LHCN-M2 (cell line): ENCODE data around the gene AKAP8L. TPM values are rescaled to one million over a fixed set of nuclear protein-coding genes. Genes with fewer than 3 reads are reported as not detected.

Experiments
- DNase-seq: peaks from one replicate; pipeline ENCODE4 v3.0.0-alpha.2; 2012; ENCODE audit warnings: low read depth
- polyA plus RNA-seq: library from polyadenylated mRNA; unstranded; fragments of >200 nt; gene quantifications from one replicate; pipeline ENCODE4 v1.2.1, GENCODE V29; 2012; ENCODE audit warnings: missing spikeins
- total RNA-seq: library from RNA; depleted of rRNA; stranded (reverse); fragments of >200 nt; gene quantifications from 2 replicates; pipeline ENCODE4 v1.2.3, GENCODE V29; 2014; rRNA removed

Gene AKAP8L, protein sequence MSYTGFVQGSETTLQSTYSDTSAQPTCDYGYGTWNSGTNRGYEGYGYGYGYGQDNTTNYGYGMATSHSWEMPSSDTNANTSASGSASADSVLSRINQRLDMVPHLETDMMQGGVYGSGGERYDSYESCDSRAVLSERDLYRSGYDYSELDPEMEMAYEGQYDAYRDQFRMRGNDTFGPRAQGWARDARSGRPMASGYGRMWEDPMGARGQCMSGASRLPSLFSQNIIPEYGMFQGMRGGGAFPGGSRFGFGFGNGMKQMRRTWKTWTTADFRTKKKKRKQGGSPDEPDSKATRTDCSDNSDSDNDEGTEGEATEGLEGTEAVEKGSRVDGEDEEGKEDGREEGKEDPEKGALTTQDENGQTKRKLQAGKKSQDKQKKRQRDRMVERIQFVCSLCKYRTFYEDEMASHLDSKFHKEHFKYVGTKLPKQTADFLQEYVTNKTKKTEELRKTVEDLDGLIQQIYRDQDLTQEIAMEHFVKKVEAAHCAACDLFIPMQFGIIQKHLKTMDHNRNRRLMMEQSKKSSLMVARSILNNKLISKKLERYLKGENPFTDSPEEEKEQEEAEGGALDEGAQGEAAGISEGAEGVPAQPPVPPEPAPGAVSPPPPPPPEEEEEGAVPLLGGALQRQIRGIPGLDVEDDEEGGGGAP
- total RNA-seq: 54.1 TPM in 2 replicates
- 27.1 TPM for polyA plus RNA-seq

DNA sequence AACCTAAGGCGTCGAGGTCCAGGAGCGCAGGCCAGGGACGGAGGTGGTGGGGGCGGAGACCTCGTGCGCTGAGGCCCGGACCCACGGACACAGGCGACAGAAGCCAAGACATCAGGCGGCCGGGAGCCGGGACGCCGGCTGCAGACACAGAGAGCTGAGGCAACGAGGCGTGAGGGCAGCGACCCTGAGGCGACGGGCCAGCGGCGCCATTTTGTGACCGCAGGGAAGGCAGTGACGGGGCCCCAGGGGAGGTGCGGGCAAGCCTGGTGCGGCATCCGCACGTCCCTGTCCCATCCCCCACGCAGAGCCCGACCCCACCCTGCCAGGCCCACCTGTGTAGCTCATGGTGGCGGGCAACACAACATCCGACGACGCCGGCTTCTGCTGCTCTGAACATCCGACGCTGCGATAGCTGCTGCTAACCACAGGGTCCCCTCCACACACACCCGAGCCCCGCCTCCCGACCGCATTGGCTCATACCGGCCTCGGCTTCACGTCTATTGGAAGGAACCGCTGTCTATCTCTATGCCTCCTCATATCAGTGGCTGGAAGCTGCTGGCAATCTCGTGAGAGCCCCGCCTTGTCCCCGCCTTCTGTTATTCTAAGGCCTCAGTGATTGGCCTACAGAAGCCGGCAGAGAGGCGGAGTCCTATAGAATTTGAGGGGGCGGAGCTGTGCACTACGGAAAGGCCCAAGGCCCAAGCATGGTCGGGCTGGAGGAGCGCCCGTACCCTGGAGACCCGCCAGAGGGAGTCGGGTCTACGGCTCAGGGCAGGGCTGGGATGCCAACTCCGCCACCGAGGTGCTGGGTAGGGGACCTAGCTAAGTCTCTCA, at the start of gene AKAP8L:
Gene AKAP8L, minus strand, starts transcription at position 410 of the 834 bp plus-strand sequence. Its CDS starts 65 bp downstream, at position 345.
- peak; percentile 100 for DNase-seq

DNA sequence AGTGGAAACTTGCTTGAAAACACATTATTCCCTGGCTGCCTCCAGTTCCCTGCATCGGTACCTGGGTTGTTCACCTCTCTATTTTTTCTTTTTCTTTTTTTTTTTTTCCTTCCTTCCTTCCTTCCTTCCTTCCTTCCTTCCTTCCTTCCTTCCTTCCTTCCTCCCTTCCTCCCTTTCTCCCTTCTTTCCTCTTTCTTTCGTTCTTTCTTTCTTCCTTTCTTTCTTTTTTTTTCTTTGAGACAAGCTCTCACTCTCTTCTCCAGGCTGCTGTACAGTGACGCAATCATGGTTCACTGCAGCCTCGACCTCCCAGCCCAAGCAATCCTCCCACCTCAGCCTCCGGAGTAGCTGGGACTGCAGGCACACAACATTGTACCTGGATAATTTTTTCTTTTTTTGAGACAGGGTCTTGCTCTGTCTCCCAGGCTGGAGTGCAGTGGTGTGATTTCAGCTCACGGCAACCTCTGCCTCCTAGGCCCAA, 49.0 kb upstream of the AKAP8L start:
- no peak for DNase-seq

DNA sequence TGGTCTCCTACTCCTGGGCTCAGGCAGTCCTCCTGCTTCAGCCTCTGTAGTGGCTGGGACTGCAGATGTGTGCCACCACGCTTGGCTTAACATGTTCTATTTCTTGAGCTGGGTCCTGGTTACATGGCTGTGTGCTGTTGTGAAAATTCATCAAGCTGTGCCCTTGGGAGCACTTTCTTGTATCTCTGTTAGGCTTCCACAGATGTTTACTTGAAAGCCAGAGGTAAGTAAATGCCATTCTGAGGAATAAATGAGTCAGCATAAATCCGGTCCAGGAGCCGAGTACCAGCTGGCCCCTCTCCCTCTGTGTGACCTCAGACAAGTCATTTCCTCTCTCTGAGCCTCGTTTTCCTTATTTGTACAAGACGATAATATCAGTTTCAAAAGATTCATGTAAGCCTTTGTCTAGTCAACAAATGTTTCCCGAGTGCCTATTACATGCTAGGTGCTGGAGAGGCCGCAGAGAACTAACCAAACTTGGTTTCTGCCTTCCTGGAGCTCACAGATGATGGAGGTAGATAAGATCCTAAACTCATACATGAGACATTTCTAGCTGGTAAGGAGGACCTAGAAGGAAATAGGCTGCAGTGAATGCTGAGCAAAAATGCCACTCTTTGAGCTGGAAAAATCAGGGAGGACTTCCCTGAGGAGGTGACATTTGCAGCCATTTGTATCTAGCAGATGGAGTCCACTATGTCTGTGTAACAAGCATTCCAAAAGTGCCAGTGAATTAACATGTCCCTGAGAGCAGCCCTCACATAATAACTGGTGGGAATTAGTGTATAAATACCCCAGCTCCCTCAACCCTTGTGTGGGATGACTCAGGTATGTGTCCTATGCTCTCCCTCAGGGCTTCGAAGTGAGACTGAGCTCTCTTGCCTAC, 48.3 kb upstream of the AKAP8L start:
- DNase-seq: peak; percentile 50

DNA sequence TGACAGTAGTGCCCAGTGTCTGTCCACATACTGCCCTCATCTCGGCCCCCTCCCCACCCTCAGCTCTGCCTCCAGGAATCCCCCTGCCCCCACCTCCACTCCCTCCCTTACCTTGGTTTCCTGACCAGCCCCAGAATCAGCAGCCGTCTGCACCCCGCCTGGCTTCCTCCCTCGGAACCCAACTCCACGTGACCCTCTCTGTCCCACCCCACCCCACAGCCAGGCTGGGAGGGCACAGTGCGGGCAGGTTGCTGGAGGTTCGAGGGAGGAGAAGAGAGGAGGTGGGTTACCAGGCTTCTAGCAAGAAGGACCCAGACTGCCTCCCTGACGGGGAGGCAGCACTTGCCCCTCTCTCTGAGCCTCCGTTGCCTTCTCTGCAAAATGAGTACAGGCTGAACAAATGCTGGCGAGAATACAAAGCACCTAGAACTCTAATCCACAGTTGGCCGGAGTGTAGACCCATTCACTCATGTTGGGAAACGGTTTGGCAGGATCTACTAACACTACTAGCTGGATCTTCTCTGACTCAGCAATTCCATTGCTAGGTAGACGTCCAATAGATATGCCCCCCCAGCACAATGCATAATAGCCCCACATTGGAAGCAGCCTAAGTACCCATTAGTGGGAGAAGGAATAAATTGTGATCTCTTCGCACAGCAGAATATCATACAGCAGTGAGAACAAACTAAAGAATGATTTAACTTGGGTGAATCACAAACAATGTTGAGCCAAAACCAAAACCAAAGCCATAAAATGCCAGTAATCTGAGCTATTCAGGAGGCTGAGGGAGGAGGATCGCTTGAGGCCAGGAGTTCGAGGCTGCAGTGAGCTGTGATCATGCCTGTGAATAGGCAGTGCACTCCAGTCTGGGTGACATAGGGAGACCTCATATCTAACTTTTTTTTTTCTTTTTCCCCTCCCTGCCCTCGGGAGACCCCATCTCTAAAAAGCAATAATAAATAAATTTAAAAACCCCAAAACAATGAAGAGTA, 45.9 kb upstream of the AKAP8L start, which contains the start of gene RASAL3:
Gene RASAL3, minus strand, starts transcription at position 151 of the 992 bp plus-strand sequence. CDS start 186 bp downstream, outside the sequence.
- DNase-seq: no peak

DNA sequence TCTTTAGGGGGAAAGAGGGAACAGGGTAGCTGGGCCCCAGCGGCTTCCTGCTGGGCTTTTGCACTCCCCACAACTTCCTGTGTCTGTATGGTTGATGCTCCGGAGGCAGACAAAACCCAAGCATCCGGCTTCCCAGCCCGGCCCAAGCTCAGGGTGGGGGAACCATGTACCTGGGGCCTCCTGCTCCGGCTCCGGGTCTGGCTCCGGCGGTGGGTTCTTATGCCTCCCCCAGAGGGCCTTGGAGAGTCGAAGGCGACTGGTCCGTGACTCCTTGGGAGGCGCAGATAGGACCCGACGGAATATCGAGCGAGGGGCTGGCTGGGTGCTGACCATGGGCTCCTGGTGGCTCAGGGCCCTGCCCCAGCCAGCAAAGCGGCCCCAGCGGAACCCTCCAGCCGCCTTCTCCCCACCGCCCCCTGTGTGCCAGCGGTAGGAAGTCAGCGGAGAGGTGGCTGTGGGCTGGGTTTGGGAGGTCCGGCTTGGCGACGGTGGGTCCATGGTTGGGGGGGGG, 45.1 kb upstream of the AKAP8L start:
- no peak for DNase-seq

DNA sequence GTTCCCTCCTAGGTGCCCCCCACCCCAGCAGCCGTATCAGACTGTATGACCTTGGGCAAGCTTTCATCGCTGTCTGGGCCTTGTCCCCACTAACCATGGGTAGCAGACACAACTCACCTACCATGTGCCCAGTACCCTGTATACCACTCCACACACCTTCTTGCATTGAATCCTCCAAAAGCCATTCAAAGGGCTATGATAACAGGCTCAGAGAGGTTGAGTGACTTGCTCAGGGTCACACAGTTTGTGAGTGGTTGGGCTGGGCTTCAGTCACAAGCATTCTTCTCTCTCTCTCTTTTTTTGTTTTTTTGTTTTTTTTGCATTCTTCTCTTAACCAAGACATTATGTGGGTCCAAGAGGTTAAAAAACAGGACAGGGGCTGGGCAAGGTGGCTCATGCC, 42.9 kb upstream of the AKAP8L start:
- DNase-seq: no peak

DNA sequence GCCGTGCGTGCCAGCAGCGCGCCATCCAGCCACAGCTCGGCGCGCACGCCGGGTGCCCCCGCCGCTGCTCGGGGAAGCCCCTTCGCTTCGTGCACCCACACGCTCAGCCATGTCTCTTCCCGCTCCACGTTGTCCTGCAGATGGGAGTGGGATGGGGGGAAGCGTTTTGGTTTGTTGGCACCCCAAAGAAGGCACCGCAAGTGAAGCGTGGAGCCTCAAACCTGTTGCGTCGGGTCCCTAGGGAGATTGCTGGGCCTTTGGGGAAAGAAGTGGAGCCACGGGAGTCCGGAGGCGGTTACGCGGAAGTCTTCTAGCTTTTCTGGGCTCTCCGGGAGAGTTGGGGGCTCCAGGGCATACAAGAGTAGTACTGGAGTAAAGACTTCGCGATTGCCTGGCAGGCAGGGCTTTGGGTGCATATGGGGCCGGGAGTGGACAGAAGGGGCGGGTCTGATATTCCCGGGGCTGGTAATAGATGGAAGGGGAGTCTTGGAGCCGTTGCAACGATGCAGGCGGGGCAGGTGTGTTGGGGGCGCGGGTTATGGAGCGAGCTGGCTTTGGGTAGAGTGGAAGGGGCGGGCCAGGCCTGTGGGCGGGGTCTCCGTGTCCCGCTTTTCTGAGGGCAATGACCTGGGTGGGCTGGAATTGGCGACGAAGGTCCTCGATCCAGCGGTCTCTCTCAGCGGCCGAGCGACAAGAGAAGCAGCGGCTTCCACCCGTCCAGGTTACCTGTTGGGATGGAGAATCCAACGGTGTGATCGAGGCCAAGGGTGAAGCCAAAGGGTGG, 39.1 kb upstream of the AKAP8L start:
- no peak for DNase-seq

DNA sequence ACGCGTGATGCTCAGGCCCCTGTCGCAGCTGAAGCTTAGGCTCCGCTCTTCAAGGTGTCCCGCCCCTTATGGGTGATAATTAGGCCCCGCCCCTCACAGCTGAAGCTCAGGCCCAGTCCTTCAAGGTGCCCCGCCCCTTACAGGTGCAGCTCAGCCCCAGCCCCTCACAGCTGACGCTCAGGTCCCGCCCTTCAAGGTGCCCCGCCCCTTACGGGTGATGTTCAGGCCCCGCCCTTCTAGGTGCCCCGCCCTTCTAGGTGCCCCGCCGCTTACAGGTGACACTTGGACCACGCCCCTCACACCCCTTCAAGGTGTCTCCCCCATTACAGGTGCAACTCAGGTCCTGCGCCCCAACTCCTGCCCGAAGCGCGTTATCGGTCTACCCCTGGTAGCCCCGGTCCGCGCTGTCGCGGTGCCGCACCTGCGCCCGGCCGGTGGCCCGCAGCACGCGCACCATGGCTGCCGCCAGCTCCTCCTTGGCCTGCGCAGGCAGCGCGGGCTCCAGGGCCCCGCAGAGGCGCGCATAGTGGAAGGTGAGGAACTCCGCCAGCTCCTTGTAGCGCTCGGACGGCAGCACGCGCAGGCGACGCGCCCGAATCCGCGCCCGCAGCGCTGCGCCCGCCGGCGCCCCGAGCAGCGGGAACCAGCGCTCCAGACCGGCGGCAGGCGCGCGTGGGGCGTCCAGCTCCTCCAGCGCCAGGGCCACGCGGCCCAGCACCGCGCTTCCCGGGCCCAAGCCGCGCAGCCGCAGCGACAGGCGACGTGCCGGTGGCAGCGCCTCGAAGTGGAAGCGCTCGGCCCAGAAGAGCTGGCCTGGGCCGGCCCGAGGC, 38.3 kb upstream of the AKAP8L start:
- DNase-seq: no peak

DNA sequence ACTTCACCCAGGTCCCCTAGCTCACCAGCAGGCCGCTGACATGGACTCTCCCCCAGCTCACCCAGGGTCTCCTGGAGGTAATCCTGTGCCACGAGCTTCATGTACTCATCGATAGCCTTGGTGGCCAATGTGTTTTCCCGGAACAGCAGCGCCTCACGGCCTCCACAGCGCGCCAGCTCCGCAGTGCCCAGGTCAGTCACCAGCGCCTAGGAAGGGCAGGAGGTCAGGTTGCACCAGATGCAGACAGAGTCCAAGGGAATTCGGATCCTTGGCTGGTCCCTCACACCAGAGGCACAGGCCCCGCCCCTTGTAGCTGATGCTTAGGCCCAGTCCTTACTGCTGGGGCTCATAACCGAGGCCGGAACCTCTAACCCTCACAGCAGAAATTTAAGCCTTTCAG, 37.7 kb upstream of the AKAP8L start:
- no peak for DNase-seq

DNA sequence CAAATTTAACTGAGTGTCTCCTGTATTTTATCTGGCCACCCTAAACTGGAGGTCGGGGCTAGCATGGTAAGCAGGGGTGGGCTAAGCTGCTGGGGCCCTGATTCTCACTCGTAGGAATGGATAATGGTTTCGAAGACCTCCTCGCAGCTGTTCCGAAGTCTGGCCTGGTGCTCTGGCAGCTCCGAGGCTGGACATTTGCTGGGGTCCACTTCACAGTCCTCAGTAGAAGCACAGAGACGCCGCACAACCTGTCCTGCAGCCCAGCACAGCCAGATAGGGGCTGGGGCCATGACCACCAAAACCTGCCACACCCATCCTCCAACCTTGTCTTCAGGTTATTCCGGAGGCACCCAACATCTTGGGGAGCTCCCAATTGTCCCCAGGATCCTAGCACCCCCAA, 37.2 kb upstream of the AKAP8L start:
- DNase-seq: no peak

DNA sequence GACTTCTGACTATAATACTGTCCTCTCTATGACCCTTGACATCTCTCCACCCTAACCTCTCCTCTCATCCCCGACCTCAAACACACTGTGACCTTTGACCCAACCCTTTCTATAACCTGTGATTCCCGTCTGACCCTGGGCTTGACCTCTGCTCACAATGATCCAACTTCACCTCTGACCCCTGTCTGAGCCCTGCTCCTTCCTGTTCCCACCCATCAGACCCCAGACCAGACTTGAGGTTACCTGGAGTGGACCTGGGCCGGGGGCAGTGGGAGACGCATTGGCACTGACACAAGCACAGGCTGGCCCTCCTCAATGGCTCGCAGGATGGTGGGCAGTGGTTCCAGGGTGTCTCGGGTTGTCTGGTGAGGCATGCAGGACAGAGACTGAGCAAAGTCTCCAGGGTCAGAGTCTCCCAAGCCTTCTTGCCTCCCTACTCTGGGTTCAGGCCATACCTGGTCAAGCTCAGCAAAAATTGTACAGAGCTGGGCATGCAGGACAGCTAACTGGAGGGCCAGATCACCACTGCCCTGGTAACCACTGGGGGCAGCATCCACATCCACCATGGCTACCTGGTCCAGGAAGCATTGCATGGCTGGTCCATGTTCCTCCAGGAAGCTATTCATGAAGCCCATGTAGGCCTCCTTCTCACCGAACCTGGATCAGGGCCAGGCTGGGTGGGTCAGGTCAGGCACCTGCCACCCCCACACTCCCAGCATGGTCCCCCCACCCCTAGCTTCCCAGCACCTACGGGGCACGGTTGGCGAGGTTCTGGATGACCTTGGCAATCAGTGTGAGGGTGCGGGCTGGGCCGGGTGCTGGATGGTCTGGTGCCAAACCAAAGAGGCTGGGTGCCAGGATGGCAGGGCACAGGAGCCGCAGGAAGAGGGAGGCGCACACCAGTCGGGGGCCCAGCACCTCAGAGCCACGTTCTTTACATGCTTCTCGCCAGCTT, 35.4 kb upstream of the AKAP8L start:
- DNase-seq: no peak

DNA sequence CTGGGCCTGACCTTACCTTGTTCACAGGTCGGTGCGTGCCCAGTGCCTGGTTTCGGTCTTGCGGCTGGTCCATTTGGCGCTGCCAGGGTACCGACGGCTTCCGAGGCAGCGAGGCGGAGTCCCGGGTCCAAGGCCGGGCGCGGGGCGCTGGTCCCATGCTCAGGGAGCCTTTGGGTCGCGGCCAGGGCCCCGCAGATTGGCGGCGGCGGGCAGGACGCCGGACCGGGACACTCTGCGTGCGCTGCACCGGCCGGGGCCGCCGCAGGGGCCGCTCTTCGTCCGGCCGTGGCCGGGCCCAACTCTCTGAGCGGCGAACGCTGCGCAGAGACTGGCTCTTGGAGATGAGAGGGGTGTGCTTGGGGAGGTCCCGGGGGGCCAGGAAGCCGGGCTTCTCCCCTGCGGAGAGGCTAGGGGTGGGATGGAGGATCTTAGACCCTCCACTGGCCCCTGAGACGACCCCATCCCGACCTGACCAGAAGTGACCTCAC, 34.3 kb upstream of the AKAP8L start:
- DNase-seq: no peak

DNA sequence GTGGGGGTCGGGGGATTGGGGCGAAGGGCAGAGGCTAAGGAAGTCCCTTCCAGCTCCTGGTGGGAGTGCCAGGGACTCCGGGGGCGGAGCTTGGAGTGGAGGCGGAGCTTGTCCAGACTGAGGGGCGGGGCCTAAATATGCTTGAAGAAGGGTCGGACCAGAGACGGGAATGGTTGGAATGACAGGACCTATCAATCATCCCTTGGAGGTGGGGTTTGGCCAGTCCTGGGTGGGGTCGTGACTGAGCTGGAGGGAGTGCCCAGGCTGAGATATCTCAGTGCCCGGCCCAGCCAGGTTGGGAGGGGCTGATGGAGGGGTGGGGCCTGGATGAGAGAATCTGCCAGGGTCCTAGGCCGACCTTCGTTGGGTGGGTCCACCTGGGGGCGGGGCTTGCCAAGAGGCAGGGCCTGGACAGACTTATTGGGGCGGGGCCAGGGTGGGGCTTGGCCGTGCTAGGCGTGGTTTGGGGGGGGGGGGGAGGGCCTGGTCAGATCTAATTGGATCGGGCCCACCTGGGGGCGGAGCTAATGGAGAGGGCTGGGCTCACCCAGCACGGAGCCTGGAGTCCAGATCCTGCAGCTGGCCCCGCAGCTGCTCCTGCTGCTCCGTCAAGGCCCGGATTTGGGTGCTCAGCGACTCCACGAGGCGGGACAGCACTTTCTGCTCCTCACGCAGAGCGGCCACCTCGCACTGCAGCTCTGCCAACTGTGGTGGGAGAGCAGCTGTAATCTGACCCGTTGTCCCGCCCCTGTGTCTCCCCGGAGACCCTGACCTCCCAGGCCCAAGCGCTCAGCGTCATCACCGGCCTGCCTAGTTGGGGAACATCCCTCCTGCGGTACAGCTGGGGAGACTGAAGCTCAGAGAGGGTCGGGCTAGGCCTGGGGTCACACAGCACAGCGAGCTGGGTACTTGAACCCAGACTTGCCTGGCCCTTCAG, 33.6 kb upstream of the AKAP8L start:
- DNase-seq: peak; percentile 93

DNA sequence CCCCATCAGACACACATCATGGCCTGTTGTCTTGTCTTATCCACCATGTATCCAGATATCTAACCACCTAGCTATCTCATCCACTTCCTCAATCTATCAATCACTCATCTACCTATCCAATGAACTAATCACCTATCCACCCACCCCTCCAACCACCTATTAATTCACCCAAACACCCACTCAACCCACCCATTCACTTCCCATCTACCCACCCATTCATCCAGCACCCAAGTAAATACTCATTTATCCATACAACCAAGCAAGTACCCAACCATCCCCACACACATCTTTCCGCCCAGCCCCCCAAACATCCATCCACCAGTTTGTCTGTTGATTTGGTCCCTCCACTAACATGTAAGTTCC, 31.7 kb upstream of the AKAP8L start:
- no peak for DNase-seq
